ENCODE results near the gene TCP10L. TPM values are rescaled to one million over a fixed set of nuclear protein-coding genes. Genes with fewer than 3 reads are reported as not detected.

TCP10L gene
- total and polyA plus RNA-seq, 2 of the 13 experiments (the other 11 are each of a cell fraction or from before 2014, with no cell fraction given): 0.90 to 2.4 TPM

GRCh38 chr21:32592929-32593502 lies 7.7 kb upstream of the TCP10L start (continued):
- TF ChIP-seq ZNF816 (CRISPR knock-in tag; IDR thresholded peaks at IDR 0.05; ENCODE audit: borderline replicate concordance): no peak; the same call in 1 of the 2 replicates
- peak; percentile 71; the same call in 1 of the 2 replicates for TF ChIP-seq ZNF280D (CRISPR knock-in tag; IDR thresholded peaks at IDR 0.05)
- 0 out of 2 replicates have a peak, but pooled peaks have one; percentile 35 for TF ChIP-seq MXD4 (CRISPR knock-in tag; IDR thresholded peaks at IDR 0.05)
- peak; percentile 49; the same call in 1 of the 2 replicates for TF ChIP-seq ZFP37 (CRISPR knock-in tag; IDR thresholded peaks at IDR 0.05; ENCODE audit: borderline replicate concordance)
- no peak for TF ChIP-seq ZBTB1 (CRISPR knock-in tag; IDR thresholded peaks at IDR 0.05; ENCODE audit: borderline replicate concordance)
- no peak for TF ChIP-seq RORA (CRISPR knock-in tag; IDR thresholded peaks at IDR 0.05)
- TF ChIP-seq SPEN (CRISPR knock-in tag; IDR thresholded peaks at IDR 0.05; ENCODE audit: low read depth): peak; percentile 92; the same call in 1 of the 2 replicates
- no peak for TF ChIP-seq HNRNPK (IDR thresholded peaks at IDR 0.05; ENCODE audit: low read depth, low read length, poor library complexity, severe bottlenecking)
- TF ChIP-seq ZNF414 (CRISPR knock-in tag; IDR thresholded peaks at IDR 0.05): peak; percentile 96
- no peak for TF ChIP-seq U2AF1 (optimal IDR thresholded peaks at IDR 0.05; ENCODE audit: low read depth, low read length)
- no peak for TF ChIP-seq SATB2 (CRISPR knock-in tag; IDR thresholded peaks at IDR 0.05)
- TF ChIP-seq ZNF33A (CRISPR knock-in tag; IDR thresholded peaks at IDR 0.05; ENCODE audit: borderline replicate concordance): no peak
- TF ChIP-seq ZNF101 (CRISPR knock-in tag; IDR thresholded peaks at IDR 0.05; ENCODE audit: borderline replicate concordance, low read depth): peak; percentile 43; the same call in 1 of the 2 replicates
- no peak for TF ChIP-seq ZNF484 (CRISPR knock-in tag; IDR thresholded peaks at IDR 0.05; ENCODE audit: borderline replicate concordance, low read depth)
- peak; percentile 91 for TF ChIP-seq ZEB1 (IDR thresholded peaks at IDR 0.05; ENCODE audit: insufficient replicate concordance, low read depth)
- peak; percentile 56 to 63; a peak in 3 of 4 replicates for TF ChIP-seq HMGXB4 (CRISPR knock-in tag; IDR thresholded peaks at IDR 0.05; ENCODE audit: borderline replicate concordance in 1 of 2, low read depth in 1 of 2)
- no peak for TF ChIP-seq ZNF225 (CRISPR knock-in tag; IDR thresholded peaks at IDR 0.05)
- TF ChIP-seq ZFY (CRISPR knock-in tag; IDR thresholded peaks at IDR 0.05): peak; percentile 69
- peak; percentile 75 for TF ChIP-seq SP5 (CRISPR knock-in tag; IDR thresholded peaks at IDR 0.05; ENCODE audit: borderline replicate concordance, low read depth)
- TF ChIP-seq ZMYM2 (CRISPR knock-in tag; IDR thresholded peaks at IDR 0.05): peak; percentile 91
- peak; percentile 85 for TF ChIP-seq MLX (CRISPR knock-in tag; IDR thresholded peaks at IDR 0.05)
- peak; percentile 80; the same call in 1 of the 2 replicates for TF ChIP-seq TOPORS (CRISPR knock-in tag; IDR thresholded peaks at IDR 0.05)
- TF ChIP-seq EED (CRISPR knock-in tag; IDR thresholded peaks at IDR 0.05): 0 out of 2 replicates have a peak, but pooled peaks have one; percentile 24
- TF ChIP-seq PHF5A (CRISPR knock-in tag; IDR thresholded peaks at IDR 0.05; ENCODE audit: low read depth, unreplicated experiment): peak; percentile 79

Data from HepG2 (cell line).